ENCODE measurements around the gene EFEMP2. TPM values are rescaled to one million over a fixed set of nuclear protein-coding genes. Genes with fewer than 3 reads are reported as not detected.

EFEMP2 gene
- total RNA-seq, 1 experiment from 2014 or later = 23.7 TPM

GRCh38 chr11:65912845-65913244 lies 40.2 kb upstream of the EFEMP2 start:
- intact Hi-C loops (cut with micrococcal nuclease; ENCODE audit: unreplicated experiment) = no loop called here
- BruUV-seq (replicated peaks) = no TSS peak
- POLR2A ChIA-PET = interaction anchor here (1.4 to 2.4 kb wide), 3 partner anchors 11 to 19 kb away, joined by 4 to 37 read pairs (median 23); no protein-coding TSS in a partner anchor
- in situ Hi-C loops (cut with HindIII; ENCODE audit: low pct_unique_long_range_greater_than_20kb, low sequenced_read_pairs) = no loop called here
- Histone ChIP-seq H3K4me3 (ENCODE audit: low read depth in 2 of 2, low read length in 2 of 2) (no peak overlapping the region), H3K27me3 (ENCODE audit: control insufficient read depth, insufficient read depth, low read length) (no peaks in the 10 kb centered on the region), H3K9me3 (ENCODE audit: control insufficient read depth, insufficient read depth, low read depth, low read length) (no peaks in the 10 kb centered on the region), H3K36me3 (ENCODE audit: control insufficient read depth, insufficient read depth, low read length) (no peaks in the 10 kb centered on the region), H3K27ac (ENCODE audit: low read length) (peak overlapping the region; percentile 99), H3K4me1 (ENCODE audit: control insufficient read depth, insufficient read depth, low read length) (peaks cover 91% of the 10 kb centered on the region)
- ATAC-seq (no peak; the same call in 1 of the 2 replicates), DNase-seq (ENCODE audit: low read depth, low spot score) (no peak)
- TF ChIP-seq CTCF (IDR thresholded peaks at IDR 0.05) (no peak), SIN3A (IDR thresholded peaks at IDR 0.05; ENCODE audit: borderline replicate concordance, insufficient read depth, low read depth, low read length) (no peak), POLR2AphosphoS5 (IDR thresholded peaks at IDR 0.05; ENCODE audit: low read depth, low read length) (no peak), TCF7L2 (IDR thresholded peaks at IDR 0.05; ENCODE audit: low read depth, low read length) (no peak)
- TF ChIP-seq, protein P1, sequence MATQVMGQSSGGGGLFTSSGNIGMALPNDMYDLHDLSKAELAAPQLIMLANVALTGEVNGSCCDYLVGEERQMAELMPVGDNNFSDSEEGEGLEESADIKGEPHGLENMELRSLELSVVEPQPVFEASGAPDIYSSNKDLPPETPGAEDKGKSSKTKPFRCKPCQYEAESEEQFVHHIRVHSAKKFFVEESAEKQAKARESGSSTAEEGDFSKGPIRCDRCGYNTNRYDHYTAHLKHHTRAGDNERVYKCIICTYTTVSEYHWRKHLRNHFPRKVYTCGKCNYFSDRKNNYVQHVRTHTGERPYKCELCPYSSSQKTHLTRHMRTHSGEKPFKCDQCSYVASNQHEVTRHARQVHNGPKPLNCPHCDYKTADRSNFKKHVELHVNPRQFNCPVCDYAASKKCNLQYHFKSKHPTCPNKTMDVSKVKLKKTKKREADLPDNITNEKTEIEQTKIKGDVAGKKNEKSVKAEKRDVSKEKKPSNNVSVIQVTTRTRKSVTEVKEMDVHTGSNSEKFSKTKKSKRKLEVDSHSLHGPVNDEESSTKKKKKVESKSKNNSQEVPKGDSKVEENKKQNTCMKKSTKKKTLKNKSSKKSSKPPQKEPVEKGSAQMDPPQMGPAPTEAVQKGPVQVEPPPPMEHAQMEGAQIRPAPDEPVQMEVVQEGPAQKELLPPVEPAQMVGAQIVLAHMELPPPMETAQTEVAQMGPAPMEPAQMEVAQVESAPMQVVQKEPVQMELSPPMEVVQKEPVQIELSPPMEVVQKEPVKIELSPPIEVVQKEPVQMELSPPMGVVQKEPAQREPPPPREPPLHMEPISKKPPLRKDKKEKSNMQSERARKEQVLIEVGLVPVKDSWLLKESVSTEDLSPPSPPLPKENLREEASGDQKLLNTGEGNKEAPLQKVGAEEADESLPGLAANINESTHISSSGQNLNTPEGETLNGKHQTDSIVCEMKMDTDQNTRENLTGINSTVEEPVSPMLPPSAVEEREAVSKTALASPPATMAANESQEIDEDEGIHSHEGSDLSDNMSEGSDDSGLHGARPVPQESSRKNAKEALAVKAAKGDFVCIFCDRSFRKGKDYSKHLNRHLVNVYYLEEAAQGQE (IDR thresholded peaks at IDR 0.05; ENCODE audit: insufficient read depth in 1 of 2, low read depth in 2 of 2, low read length in 1 of 2) = no peak
- CTCF ChIA-PET = interaction anchor here (0.5 to 0.9 kb wide), 2 partner anchors 22 to 582 kb away, joined by 3 read pairs; partner anchors contain the start of gene CCDC85B

- BruUV-seq (replicated peaks) = TSS peak; percentile 53
- Histone ChIP-seq H3K27me3 (ENCODE audit: control insufficient read depth, insufficient read depth, low read length) (no peaks in the 10 kb centered on the region), H3K4me1 (ENCODE audit: control insufficient read depth, insufficient read depth, low read length) (peaks cover 90% of the 10 kb centered on the region), H3K36me3 (ENCODE audit: control insufficient read depth, insufficient read depth, low read length) (no peaks in the 10 kb centered on the region), H3K9me3 (ENCODE audit: control insufficient read depth, insufficient read depth, low read depth, low read length) (no peaks in the 10 kb centered on the region), H3K27ac (ENCODE audit: low read length) (peak overlapping the region; percentile 99), H3K4me3 (ENCODE audit: low read depth in 2 of 2, low read length in 2 of 2) (no peak overlapping the region)
- in situ Hi-C loops (cut with HindIII; ENCODE audit: low pct_unique_long_range_greater_than_20kb, low sequenced_read_pairs) = no loop called here
- DNase-seq (ENCODE audit: low read depth, low spot score) (no peak), ATAC-seq (peak; percentile 24)
- CTCF ChIA-PET = interaction anchor here (0.5 to 1.2 kb wide), 5 partner anchors 9 to 582 kb away, joined by 3 to 8 read pairs (median 3); partner anchors contain the start of genes CCDC85B and FIBP
- no peak for TF ChIP-seq CTCF (IDR thresholded peaks at IDR 0.05)
- TF ChIP-seq POLR2AphosphoS5 (IDR thresholded peaks at IDR 0.05; ENCODE audit: low read depth, low read length) = peak; percentile 69
- TF ChIP-seq SIN3A (IDR thresholded peaks at IDR 0.05; ENCODE audit: borderline replicate concordance, insufficient read depth, low read depth, low read length) = 0 out of 2 replicates have a peak, but pooled peaks have one; percentile 30
- intact Hi-C loops (cut with micrococcal nuclease; ENCODE audit: unreplicated experiment) = no loop called here
- POLR2A ChIA-PET = interaction anchor here (0.5 to 2.4 kb wide), 9 partner anchors 9 to 404 kb away, joined by 3 to 37 read pairs (median 4); partner anchors contain the start of gene FOSL1
Measured at GRCh38 chr11:65911682-65912568, 39.3 kb upstream of the EFEMP2 start.

Data from Panc1 (cell line).